ENCODE measurements around the gene SNRK.

- TF ChIP-seq POLR2A (IDR thresholded peaks at IDR 0.05; ENCODE audit: low read depth, low read length): no peak
- TF ChIP-seq POLR2AphosphoS5 (IDR thresholded peaks at IDR 0.05; ENCODE audit: low read depth, low read length): no peak
Observed at GRCh38 chr3:43309372-43310305, 23.3 kb downstream of the SNRK start.

Measured in GM12892 (cell line).